ENCODE data around the gene NDUFC2.
"Not testable (repeated sequence)": the region's sequence is repeated elsewhere in the genome, so short reads cannot be mapped to it uniquely, and the experiment has no call there.

The NDUFC2 gene

DNA sequence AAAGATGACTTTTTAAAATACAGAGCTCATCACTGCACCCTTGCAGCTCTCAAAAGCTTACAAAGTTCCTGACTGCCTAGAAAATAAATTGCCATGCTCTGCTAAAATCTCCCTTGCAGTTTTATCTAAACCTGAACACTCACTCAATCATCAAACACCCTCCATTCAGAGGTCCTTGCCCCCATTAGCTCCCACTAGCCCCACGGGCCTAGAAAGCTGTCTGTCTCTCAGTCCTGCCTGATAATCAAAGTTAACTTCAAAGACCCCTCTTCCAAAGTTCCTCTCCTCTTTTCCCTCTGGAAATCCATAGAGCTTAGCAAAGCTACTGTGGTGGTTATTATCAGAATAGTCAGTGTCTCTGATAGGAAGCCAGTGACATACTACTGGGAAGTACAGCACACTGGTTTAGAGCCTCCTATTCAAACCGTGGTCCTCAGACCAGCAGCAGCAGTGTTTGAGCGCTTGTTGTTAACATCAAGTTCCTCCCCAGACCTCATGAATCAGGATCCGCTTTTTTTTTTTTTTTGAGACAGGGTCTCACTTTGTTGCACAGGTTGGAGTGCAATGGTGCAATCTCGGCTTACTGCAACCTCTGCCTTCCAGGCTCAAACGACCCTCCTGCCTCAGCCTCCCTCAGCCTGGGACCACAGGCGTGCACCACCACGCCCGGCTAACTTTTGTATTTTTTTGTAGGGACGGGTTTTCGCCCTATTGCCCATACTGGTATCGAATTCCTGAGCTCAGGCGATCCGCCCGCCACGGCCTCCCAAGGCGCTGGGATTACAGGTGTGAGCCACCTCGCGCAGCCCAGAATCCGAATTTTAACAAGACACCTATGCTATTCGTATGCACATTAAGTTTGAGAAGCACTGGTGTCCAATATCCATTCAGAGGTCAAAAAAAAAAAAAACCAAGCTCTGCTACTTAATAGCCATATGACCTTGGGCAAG lies 1.2 kb downstream of the NDUFC2 start:
- no peak for FAIRE-seq

DNA sequence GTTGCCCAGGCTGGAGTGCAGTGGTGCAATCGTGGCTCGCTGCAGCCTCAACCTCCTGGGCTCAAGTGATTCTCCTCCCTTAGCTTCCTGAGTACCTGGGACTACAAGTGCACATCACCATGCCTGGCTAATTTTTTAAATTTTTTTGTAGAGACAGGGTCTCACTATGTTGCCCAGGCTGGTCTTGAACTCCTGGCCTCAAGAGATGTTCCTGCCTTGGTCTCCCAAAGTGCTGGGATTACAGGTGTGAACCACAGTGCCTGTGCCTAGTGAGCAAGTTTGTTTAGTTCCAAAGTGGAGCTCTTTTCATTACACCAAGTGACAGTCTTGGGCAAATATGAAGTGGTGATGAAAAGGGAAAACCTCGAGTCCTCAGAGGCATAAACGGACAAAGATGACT lies 2.1 kb downstream of the NDUFC2 start:
- not testable (repeated sequence) for FAIRE-seq

DNA sequence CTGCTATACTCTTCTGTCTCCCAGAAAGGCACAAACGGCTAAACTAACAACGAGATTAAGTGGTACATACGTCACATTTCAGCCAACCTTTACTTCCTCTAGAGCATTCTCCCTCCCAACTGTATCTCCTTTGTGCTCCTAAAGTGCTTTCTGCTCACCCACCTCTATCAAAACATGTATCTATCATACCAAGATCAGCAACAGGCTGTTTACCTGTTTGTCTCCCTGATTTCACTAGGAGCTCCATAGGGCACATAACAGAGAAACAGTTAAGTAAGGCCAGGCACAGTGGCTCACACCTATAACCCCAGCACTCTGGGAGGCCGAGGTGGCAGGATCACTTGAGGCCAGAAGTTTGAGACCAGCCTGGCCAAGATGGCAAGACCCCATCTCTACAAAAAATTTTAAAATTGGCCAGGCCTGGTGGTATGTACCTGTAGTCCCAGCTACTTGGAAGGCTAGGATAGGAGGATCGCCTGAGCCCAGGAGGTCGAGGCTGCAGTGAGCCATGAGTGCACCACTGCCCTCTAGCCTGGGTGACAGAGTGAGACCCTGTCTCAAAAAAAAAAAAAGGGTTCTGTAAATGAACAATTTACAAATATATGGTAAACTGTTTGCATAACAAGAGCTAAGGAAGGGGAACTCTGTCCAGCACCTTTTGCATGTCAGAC lies 2.8 kb downstream of the NDUFC2 start:
- no peak for FAIRE-seq

DNA sequence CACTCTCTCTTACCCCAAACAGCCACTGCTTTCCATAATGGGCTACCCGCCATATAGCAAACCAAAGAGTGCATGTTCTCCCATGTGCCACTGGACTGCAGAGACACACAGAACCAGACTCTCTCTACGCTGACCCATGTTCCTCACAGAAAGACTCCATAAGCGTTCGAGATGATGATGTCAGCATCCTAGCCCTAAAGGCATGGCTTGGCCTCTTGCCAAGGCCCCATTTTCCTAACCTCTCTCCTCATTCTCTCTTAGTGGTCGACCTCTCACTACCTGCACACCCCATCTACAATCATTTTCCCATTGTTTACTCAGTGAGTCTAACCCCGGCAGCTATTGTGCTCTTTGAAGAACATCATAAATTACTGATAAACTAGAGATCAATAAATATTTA lies 4.9 kb downstream of the NDUFC2 start:
- no peak for FAIRE-seq

DNA sequence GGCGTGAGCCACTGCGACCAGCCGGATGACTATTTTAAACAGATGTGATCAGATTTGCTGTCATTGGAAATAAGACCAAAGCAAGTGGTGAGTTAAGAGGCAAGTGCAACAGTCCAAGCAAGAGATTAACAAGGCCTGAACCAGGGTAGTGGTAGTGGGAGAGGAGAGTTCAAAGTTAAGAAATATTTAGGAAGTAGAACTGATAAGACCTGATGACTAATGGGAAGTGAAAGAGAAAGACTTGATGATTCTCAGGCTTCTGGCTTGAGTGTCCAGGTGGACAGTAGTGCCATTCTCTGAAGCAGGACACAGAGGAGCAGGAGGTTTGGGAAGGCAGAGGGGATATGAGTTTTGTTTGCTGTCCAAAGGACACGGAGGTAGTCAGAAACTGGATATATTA lies 7.2 kb downstream of the NDUFC2 start:
- FAIRE-seq, result no peak

DNA sequence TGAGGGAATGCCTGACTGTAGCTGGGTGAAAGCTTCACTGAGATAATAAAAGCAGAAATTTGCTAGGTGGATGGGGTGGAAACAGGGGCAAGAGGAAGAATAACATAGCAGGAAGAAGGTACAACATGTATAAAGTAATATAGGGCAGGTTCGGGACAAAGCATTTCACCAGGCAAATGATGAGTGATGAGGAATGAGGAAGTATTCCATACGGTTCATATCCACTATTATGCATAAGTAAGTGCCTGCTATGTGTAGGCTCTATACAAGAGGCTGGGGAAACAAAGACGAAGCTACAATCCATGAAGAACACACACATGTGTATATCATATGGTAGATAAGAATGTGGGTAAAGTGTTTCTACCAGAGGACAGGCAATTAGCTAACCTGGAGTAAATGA lies 7.9 kb downstream of the NDUFC2 start:
- no peak for FAIRE-seq

DNA sequence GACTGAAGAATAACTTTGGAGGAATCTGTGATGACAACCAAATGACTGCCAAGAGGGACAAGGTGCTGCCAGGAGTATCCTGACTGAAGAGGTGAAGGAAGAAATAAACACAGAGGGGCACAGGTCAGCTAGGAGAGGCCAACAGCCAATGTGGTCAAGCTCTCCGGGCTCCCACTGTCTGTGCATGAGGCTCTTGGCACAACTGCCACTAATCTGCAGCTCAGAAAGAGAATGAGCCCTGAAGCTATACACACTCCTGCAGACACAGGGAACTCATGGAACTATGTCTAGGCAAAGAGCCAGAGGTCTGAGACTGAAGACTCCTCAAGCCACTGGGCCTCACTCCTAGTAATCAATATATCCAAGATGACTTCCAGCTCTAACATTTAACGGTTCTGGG lies 9.0 kb downstream of the NDUFC2 start:
- FAIRE-seq, result no peak

DNA sequence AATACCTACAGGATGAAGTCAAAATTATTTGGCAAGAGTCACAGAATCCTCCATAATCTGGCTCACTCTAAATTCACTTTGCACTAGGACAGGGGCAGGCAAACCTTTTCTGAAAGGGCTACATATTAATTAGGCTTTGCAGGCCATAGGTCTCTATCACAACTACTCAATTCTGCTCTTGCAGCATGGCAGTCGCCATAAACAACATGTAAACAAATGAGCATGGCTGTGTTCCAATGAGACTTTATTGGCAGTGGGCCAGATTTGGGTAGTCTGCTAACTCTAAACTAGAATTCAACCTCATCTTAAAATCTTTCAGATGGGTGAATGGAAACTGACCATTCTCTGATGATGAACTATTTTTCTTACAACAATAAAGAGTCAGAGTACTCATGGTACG lies 10.2 kb downstream of the NDUFC2 start:
- FAIRE-seq, result no peak

DNA sequence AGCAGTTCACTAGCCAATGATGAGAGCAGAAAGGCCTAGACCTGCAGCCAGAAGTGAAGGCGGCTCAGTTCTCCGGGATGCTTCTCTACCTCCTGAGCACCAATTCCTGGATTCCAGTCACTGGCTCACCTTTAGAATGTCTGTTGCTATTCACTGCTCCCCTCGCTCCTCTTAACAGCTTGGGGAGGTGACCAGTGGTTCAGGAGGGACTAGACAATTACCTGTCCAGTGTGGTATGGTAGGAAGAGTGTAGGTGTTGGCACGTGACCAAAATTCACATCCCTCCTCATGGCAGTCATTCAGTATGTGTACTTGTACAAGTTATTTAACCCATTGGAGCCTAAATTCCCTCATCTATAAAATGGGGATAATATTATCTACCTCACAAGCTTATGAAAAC lies 12.0 kb downstream of the NDUFC2 start:
- no peak for FAIRE-seq

DNA sequence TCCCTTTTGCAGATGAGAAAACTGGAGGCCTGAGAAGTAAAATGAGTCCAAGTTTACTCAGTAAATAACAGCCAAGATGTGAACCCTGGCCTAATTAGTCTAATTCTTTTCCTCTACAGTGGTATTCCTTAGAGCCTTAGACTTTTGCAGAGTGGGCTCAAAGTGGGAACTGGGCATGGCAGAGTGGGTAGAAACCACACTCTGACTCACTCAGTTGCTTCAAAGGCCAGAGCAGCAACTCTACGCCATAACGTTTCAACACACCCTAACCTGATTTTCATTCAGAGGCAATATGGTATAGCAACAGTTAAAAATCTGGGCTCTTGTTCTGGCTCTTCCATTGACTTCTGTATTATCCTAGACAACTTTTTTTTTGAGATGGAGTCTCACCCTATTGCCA lies 13.2 kb downstream of the NDUFC2 start:
- FAIRE-seq, result no peak

DNA sequence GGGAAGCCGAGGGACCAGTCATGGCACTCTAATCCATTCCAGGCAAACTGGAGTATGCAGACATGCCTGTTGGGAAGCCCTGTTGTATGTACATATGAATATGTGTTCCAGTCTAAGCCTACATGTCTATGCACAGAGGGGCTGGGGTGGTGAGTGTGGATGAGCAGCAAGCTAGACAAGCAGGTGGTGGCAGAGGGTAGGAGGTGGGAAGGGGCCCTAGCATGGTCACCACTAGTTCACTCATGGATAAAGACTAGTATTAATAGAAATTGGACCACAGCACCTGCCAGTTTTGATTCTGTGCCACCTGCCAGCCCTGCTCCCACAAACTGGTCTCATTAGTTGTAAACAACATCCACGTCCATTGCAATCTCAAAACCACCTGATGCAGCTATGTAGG lies 14.5 kb downstream of the NDUFC2 start:
- no peak for FAIRE-seq

DNA sequence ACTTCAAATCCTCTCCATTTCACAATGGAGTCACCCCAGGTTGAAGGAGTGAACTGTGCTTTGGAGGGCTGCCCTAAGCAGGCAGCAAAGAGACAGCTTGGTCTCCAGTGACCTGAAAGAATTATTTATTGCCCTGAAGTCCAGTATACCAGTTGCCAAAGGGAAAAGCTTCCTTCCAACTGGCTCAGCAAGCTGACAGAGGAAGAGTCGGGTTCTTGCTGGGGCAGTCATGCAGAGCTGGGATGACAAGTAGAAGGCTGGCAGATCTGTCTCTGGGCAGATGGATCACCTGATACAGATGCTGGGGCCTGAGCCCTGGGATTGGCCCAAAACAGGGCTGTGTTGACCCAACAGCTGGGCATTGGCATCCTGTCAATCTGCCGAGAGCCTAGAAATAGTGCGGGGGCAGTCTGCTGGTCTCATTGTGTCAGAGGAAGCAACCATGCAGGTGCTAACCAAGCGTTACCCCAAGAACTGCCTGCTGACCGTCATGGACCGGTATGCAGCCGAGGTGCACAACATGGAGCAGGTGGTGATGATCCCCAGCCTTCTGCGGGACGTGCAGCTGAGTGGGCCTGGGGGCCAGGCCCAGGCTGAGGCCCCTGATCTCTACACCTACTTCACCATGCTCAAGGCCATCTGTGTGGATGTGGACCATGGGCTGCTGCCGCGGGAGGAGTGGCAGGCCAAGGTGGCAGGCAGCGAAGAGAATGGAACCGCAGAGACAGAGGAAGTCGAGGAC lies 16.1 kb downstream of the NDUFC2 start, which contains the start of gene THRSP:
TSS of gene THRSP (plus strand) at position 422 of the 742 bp plus-strand sequence. CDS start at position 443, 21 bp downstream.
- no peak for FAIRE-seq

DNA sequence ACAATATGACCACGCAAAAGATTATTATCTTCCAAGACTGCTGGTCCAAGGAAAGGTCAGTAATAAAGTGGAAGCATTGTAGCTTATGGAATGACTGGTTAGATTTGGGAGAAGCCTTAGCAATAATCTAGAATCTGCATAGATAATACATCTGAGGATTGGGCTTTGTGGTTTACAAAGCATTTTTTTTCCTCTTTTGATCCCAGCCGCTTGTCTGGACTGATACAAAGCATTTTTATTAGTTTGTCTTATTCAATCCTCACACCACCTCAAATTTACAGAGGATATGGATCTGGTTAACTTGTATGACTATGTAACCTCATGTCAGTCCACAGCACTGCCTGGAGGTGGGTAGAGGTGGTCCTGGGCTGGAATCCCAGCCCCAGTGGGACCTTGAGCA lies 17.0 kb downstream of the NDUFC2 start:
- FAIRE-seq, result no peak

DNA sequence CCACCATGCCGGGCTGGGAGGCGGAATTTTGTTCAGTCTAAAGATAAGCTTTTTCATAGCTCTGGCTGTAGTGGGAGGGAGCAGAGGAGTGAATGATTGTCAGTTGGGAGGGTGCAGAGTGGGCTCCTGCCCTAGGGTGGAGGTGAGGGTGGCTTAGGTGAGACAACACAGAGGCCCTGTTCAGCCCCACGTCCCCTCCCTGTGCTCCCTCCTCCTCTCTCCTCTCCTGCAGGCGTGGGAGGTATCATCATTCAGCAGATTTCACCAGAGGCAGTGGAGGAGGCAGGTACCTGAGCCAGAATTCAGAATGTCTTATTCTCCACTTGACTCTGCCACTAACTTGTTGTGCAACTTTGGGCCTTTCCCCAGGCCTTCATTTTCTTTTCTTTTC lies 17.7 kb downstream of the NDUFC2 start:
- FAIRE-seq, result no peak

DNA sequence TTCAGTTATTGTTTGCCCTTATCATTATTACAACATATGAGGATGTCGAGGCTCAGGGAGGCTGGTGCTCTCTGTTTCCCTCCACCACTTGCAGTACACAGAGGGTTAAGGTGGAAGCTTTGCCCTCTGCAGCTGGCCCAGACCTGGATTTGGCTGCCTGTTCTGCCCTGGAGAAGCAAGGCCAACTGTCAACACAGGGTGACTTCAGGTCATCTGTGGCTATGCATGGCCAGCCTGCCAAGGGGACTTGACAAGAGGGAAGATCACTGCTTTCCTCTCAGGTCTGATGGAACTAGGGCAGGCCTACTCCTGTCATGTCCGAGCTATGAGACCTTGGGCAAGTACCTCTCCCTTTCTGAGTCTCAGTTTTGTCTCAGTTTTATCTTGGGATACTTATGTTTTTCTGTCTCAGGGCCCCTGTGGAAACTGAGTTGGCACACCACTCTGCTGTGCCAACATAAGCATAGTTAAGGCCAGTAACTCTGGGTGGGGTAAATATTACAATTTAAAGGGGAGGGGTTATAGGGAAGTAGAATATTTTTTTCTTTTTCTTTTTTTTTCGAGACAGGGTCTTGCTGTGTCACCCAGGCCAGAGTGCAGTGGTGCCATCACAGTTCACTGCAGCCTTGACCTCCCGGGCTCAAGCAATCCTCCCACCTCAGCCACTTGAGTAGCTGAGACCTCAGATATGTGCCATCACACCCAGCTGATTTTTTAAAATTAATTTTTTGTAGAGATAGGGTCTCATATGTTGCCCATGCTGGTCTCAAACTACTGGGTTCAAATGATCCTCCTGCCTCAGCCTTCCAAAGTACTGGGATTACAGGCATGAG lies 18.4 kb downstream of the NDUFC2 start:
- no peak for FAIRE-seq

DNA sequence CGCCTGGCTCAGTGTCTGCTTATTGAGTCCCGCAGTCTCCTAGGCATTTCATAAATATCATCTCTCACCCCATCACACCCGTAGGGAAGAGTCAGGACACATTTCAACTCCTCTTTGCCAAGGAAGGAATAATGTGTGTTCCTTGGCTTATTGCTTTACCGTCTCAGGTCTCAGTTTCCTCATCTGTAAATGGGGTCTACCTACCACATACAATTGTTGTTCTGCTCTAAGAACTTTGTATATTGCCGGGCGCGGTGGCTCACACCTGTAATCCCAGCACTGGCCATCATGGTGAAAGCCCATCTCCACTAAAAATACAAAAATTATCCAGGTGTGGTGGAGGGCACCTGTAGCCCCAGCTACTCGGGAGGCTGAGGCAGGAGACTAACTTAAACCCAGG lies 19.1 kb downstream of the NDUFC2 start:
- FAIRE-seq, result no peak

DNA sequence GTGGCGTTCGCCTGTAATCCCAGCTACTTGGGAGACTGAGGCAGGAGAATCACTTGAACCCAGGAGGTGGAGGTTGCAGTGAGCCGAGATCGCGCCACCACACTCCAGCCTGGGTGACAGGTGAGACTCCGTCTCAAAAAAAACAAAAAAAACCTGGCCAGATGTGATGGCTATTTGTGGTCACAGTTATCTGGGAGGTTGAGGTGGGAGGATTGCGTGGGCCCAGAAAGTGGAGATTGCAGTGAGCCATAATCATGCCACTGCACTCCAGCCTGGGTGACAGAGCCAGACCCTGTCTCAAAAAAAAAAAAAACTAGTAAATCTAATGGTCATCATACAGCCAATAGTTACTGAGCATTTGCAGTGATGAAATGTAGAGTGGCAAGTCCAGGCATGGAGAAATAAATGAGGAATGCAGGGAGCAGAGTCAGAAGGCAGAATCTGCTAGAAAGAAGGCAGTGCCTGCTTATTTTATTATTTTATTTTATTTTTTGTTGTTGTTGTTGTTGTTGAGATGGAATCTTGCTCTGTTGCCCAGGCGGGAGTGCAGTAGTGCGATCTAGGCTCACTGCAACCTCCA lies 19.8 kb downstream of the NDUFC2 start:
- FAIRE-seq, result not testable (repeated sequence)

DNA sequence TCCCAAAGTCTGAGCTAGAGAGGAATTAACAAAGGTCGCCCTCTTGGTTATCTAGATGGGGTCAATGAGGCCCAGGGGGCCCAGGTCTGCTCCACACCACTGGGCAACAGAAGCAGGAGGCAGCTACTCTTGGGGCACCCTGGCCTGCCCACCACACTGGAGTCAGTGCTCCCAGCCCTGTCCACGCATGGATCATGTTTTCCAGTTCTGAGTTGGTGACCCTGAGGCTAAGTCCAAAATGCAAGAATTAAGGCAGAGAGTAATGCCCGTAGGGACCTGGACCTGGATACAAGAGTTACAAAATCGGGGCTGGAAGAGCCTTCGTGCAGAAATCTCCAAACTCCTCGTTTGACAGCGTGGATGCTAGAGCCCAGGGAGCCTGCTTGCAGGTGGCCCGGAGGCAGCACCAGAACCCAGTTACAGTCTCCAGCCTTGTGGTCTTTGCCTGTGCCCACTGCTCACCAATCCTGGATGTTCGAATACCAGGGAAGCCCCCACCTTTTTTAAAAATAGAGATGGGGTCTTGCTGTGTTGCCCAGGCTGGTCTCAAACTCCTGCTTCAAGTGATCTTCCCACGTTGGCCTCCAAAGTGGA lies 22.1 kb downstream of the NDUFC2 start:
- no peak for FAIRE-seq

DNA sequence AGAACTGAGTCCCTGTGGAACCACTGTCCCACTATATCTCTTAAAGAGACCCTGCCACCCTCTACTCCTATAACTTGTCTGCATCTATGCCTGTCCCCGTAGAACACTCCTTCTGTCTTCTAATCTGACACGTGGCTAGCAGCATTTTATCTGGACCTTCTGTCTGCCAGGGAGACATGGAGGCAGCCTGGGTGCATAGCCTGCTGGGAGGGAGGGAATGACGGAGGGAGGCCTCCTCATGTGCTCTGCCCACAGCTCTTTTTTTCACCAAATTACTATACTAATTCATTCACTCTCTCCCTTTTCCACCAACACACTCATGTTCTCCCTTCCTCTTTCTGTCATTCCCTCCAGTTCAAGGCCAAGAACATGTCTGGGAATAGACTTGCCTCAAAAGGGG lies 23.6 kb downstream of the NDUFC2 start:
- no peak for FAIRE-seq

DNA sequence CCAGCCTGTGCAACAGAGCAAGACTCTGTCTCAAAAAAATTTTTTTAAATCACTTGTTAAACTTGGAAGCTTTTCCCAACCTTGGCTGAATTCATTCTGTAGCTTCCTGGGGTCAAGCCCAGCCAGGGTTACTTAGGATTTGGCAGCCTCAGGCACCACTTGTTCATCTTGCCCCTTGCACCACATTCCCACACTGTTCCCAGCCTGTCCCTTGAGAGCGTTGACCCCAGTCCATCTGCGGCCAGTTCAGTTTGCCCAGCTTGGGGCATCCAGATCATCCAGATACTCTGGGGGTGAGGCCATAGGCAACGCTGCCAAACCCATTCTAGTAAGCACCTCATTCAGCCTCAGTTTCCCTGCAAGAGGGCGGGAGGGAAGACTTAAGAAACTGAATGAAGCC lies 24.7 kb downstream of the NDUFC2 start:
- no peak for FAIRE-seq

DNA sequence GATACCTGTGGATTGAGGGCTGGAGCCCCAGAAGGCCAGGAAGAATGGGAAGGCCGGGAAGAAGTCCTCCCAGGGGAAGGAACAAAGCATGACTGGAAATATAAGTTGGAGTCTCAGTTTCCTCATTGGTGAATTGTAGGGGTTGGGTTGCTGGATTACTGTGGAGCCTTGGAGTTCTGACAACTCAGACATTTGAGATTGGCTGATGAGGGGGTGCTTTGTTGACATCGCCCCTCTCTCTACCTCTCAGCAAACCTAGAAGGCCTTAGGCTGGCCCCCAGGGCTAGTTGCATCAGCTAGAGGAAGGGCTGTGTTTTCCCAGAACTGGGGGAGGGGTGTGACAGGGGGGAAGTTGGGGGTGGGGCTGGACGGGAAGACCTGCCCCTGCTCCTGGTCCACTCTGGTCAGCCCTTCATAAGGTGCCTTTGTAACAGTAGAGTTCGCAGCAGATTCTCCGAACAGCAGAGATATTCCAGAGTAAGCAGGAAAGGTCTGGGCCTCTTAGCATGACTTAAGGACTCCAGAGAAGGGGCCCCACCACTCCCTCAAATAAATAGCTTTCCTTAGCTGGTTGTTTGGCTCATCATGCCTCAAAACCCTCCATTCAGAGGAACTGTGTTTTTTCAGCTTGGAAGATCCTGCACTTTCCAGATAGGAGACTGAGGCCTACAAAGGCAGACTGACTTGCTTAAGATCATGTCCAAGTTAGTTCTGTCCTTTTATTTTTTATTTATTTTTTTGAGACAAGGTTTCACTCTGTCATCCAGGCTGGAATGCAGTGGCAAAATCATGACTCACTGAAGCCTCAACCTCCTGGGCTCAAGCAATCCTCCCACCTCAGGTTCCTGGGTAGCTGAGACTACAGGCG lies 28.5 kb downstream of the NDUFC2 start:
- FAIRE-seq, result no peak
